GM21381 (cell line): ENCODE data around the gene AURKAIP1.
"Not testable (repeated sequence)": the region's sequence is repeated elsewhere in the genome, so short reads cannot be mapped to it uniquely, and the experiment has no call there.

Experiments used
- ATAC-seq: cut with Tn5 transposase; IDR thresholded peaks from one replicate; pipeline ENCODE4 v1.9.1; 2021; ENCODE audit warnings: mild to moderate bottlenecking, moderate library complexity; ENCODE audit not compliant: unreplicated experiment

Gene AURKAIP1

GRCh38 chr1:1406821-1407635 lies 32.0 kb upstream of the AURKAIP1 start, which contains the start of gene MRPL20:
Gene MRPL20 (minus strand): TSS chr1:1407293. CDS start chr1:1407217, 76 bp downstream.
- peak; percentile 96 for ATAC-seq

GRCh38 chr1:1406101-1406820 lies 31.3 kb upstream of the AURKAIP1 start:
- ATAC-seq = no peak

- no peak for ATAC-seq
These were observed 28.6 kb upstream of the AURKAIP1 start for GRCh38 chr1:1403653-1404052.

GRCh38 chr1:1402901-1403392 lies 27.9 kb upstream of the AURKAIP1 start:
- ATAC-seq = not testable (repeated sequence)

GRCh38 chr1:1402072-1402900 lies 27.3 kb upstream of the AURKAIP1 start:
- no peak for ATAC-seq

GRCh38 chr1:1401457-1402010 lies 26.5 kb upstream of the AURKAIP1 start:
- no peak for ATAC-seq

- no peak for ATAC-seq
These were observed 25.8 kb upstream of the AURKAIP1 start for GRCh38 chr1:1400576-1401456.

GRCh38 chr1:1399872-1400575 lies 25.0 kb upstream of the AURKAIP1 start:
- ATAC-seq = no peak

- ATAC-seq = peak; percentile 93
These were observed 24.3 kb upstream of the AURKAIP1 start, which contains the start of gene CCNL2 for GRCh38 chr1:1399187-1399871. Gene CCNL2 (minus strand): TSS chr1:1399335. CDS start chr1:1399306, 29 bp downstream.

GRCh38 chr1:1398677-1399186 lies 23.7 kb upstream of the AURKAIP1 start:
- peak; percentile 13 for ATAC-seq

GRCh38 chr1:1397839-1398523 lies 23.0 kb upstream of the AURKAIP1 start:
- no peak for ATAC-seq

- ATAC-seq = no peak
These were observed 20.2 kb upstream of the AURKAIP1 start for GRCh38 chr1:1395166-1395565.

- no peak for ATAC-seq
These were observed 19.1 kb upstream of the AURKAIP1 start for GRCh38 chr1:1394116-1394515.

GRCh38 chr1:1393428-1393827 lies 18.4 kb upstream of the AURKAIP1 start:
- no peak for ATAC-seq

- ATAC-seq = no peak
These were observed 18.0 kb upstream of the AURKAIP1 start for GRCh38 chr1:1393014-1393413.

GRCh38 chr1:1391225-1391624 lies 16.2 kb upstream of the AURKAIP1 start:
- ATAC-seq = no peak

GRCh38 chr1:1390675-1391074 lies 15.7 kb upstream of the AURKAIP1 start:
- ATAC-seq = no peak

- ATAC-seq = no peak
These were observed 13.1 kb upstream of the AURKAIP1 start for GRCh38 chr1:1388078-1388472.
